ENCODE results near the gene PDLIM5. TPM values are rescaled to one million over a fixed set of nuclear protein-coding genes. Genes with fewer than 3 reads are reported as not detected.
"Not testable (repeated sequence)": the region's sequence is repeated elsewhere in the genome, so short reads cannot be mapped to it uniquely, and the experiment has no call there.

The PDLIM5 gene
- total RNA-seq, 1 experiment from 2014 or later = 43.1 TPM

- Histone ChIP-seq H3K4me3 (ENCODE audit: insufficient read depth, low read depth, low read length) (no peak overlapping the region), H3K27me3 (ENCODE audit: control insufficient read depth, insufficient read depth, low read length) (no peaks in the 10 kb centered on the region), H3K36me3 (replicated peaks; ENCODE audit: control insufficient read depth, insufficient read depth, low read length) (no peaks in the 10 kb centered on the region; the same call in 1 of the 2 replicates)
- no peak for DNase-seq
These were observed 190.2 kb downstream of the PDLIM5 start for GRCh38 chr4:94641702-94642560.

- Histone ChIP-seq H3K27me3 (ENCODE audit: control insufficient read depth, insufficient read depth, low read length) (no peaks in the 10 kb centered on the region), H3K4me3 (ENCODE audit: insufficient read depth, low read depth, low read length) (no peak overlapping the region), H3K36me3 (replicated peaks; ENCODE audit: control insufficient read depth, insufficient read depth, low read length) (no peaks in the 10 kb centered on the region; the same call in 1 of the 2 replicates)
- no peak for DNase-seq
These were observed 190.8 kb downstream of the PDLIM5 start for GRCh38 chr4:94642561-94642866.

DNA sequence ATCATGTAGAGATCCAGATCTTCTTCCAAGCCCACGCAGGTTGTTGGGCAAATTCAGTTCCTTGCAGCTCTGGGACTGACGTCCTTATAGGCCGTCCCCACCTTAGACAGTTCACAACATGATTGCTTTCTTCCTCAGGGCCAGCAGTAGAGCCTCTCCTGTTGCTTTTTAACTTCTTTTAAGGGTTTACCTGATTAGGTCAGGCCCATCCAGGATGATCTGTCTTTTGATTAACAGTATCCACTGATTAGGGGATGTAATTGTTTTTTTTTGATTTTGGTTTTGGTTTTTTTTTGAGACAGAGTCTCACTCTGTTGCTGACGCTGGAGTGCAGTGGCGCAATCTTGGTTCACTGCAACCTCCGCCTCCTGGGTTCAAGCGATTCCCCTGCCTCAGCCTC lies 197.0 kb downstream of the PDLIM5 start:
- Histone ChIP-seq H3K27me3 (ENCODE audit: control insufficient read depth, insufficient read depth, low read length) (no peaks in the 10 kb centered on the region), H3K4me3 (ENCODE audit: insufficient read depth, low read depth, low read length) (no peak overlapping the region), H3K36me3 (replicated peaks; ENCODE audit: control insufficient read depth, insufficient read depth, low read length) (no peaks in the 10 kb centered on the region)
- no peak for DNase-seq

DNA sequence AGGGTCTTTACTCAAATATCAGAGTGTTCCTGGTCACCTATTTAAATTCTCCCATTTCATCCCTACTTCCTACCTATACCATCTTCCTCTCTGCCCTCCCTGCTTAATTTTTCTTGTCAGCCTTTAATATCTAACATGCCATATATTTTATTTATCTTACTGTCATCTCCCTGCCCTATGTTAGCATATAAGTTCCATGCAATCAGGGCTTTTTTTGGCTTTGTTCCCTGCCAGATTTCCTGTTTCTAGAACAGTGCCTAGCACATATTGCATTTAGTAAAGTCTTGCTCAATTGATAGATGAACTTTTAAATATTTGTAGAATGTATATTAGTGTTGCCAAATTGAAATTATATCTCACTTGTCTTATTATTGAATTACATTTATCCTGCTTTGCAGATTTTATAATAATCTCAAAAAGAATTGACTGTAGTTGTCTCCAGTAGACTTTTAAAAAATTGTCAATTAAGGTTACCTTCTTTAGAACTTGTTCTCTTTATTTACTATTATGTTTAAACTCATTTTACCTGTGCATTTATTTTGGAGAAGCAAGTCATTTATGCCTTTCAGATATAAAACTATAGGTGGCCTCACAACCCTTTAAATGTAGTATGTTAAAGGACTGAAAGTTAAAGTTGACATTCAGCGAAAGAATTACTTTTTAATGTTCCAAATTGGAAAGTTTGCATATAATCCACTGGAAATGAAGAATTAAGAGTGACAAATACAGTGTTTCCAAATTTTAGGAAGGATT lies 197.8 kb downstream of the PDLIM5 start:
- no peak for DNase-seq
- H3K36me3 ChIP-seq (replicated peaks; ENCODE audit: control insufficient read depth, insufficient read depth, low read length) = no peaks in the 10 kb centered on the region
- no peaks in the 10 kb centered on the region for H3K27me3 ChIP-seq (ENCODE audit: control insufficient read depth, insufficient read depth, low read length)
- no peak overlapping the region for H3K4me3 ChIP-seq (ENCODE audit: insufficient read depth, low read depth, low read length)

DNA sequence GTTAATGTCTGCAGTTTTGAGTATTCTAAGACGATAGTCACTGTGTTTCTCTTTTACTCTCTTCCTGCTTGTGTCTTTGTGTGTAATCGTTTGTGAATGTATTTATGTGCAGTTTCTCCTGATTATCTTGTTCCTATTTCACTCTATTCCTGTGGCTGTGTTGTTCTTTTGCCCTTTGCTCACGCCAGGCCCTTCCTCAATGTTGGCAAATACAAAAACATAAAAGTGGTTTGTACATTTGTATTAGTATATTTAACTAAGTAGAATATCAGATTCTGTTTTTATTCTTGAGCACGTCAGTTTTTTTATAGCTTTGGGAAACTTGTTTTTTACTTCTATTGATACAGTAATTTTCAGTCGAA lies 198.4 kb downstream of the PDLIM5 start:
- Histone ChIP-seq H3K36me3 (replicated peaks; ENCODE audit: control insufficient read depth, insufficient read depth, low read length) (no peaks in the 10 kb centered on the region), H3K4me3 (ENCODE audit: insufficient read depth, low read depth, low read length) (no peak overlapping the region), H3K27me3 (ENCODE audit: control insufficient read depth, insufficient read depth, low read length) (no peaks in the 10 kb centered on the region)
- no peak for DNase-seq

GRCh38 chr4:94650690-94651089 lies 198.9 kb downstream of the PDLIM5 start:
- DNase-seq = no peak
- Histone ChIP-seq H3K27me3 (ENCODE audit: control insufficient read depth, insufficient read depth, low read length) (no peaks in the 10 kb centered on the region), H3K4me3 (ENCODE audit: insufficient read depth, low read depth, low read length) (no peak overlapping the region), H3K36me3 (replicated peaks; ENCODE audit: control insufficient read depth, insufficient read depth, low read length) (no peaks in the 10 kb centered on the region)

- DNase-seq = no peak
- no peaks in the 10 kb centered on the region for H3K36me3 ChIP-seq (replicated peaks; ENCODE audit: control insufficient read depth, insufficient read depth, low read length)
- H3K4me3 ChIP-seq (ENCODE audit: insufficient read depth, low read depth, low read length) = no peak overlapping the region
- H3K27me3 ChIP-seq (ENCODE audit: control insufficient read depth, insufficient read depth, low read length) = no peaks in the 10 kb centered on the region
These were observed 201.4 kb downstream of the PDLIM5 start for GRCh38 chr4:94653095-94653649.

- no peak for DNase-seq
- no peaks in the 10 kb centered on the region for H3K36me3 ChIP-seq (replicated peaks; ENCODE audit: control insufficient read depth, insufficient read depth, low read length)
- H3K27me3 ChIP-seq (ENCODE audit: control insufficient read depth, insufficient read depth, low read length) = no peaks in the 10 kb centered on the region
- no peak overlapping the region for H3K4me3 ChIP-seq (ENCODE audit: insufficient read depth, low read depth, low read length)
These were observed 202.4 kb downstream of the PDLIM5 start for GRCh38 chr4:94653984-94654609.

GRCh38 chr4:94654714-94655113 lies 203.0 kb downstream of the PDLIM5 start:
- H3K27me3 ChIP-seq (ENCODE audit: control insufficient read depth, insufficient read depth, low read length) = no peaks in the 10 kb centered on the region
- H3K36me3 ChIP-seq (replicated peaks; ENCODE audit: control insufficient read depth, insufficient read depth, low read length) = no peaks in the 10 kb centered on the region
- no peak overlapping the region for H3K4me3 ChIP-seq (ENCODE audit: insufficient read depth, low read depth, low read length)
- no peak for DNase-seq

DNA sequence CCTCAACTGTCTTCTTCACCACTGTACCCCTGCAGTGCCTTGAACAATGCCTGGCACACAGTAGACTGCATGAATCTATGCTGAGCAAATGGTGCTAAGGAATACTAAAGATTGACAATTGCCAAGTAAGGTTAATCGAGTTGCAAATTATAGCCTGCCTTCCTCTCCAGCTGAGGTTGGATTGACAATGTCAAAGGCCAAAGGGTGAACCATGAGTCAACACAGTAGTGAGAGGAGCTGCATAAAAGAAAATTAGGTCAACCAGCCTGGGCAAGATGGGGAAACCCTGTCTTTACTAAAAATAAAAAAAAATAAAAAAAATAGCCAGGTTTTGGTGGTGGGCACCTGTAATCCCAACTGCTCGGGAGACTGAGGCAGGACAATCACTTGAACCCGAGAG lies 208.9 kb downstream of the PDLIM5 start:
- DNase-seq = no peak
- H3K27me3 ChIP-seq (ENCODE audit: control insufficient read depth, insufficient read depth, low read length) = no peaks in the 10 kb centered on the region
- H3K36me3 ChIP-seq (replicated peaks; ENCODE audit: control insufficient read depth, insufficient read depth, low read length) = no peaks in the 10 kb centered on the region
- H3K4me3 ChIP-seq (ENCODE audit: insufficient read depth, low read depth, low read length) = no peak overlapping the region

- not testable (repeated sequence) for H3K36me3 ChIP-seq (replicated peaks; ENCODE audit: control insufficient read depth, insufficient read depth, low read length); DNase-seq; H3K27me3 ChIP-seq (ENCODE audit: control insufficient read depth, insufficient read depth, low read length); H3K4me3 ChIP-seq (ENCODE audit: insufficient read depth, low read depth, low read length)
These were observed 213.3 kb downstream of the PDLIM5 start for GRCh38 chr4:94665021-94665420.

DNA sequence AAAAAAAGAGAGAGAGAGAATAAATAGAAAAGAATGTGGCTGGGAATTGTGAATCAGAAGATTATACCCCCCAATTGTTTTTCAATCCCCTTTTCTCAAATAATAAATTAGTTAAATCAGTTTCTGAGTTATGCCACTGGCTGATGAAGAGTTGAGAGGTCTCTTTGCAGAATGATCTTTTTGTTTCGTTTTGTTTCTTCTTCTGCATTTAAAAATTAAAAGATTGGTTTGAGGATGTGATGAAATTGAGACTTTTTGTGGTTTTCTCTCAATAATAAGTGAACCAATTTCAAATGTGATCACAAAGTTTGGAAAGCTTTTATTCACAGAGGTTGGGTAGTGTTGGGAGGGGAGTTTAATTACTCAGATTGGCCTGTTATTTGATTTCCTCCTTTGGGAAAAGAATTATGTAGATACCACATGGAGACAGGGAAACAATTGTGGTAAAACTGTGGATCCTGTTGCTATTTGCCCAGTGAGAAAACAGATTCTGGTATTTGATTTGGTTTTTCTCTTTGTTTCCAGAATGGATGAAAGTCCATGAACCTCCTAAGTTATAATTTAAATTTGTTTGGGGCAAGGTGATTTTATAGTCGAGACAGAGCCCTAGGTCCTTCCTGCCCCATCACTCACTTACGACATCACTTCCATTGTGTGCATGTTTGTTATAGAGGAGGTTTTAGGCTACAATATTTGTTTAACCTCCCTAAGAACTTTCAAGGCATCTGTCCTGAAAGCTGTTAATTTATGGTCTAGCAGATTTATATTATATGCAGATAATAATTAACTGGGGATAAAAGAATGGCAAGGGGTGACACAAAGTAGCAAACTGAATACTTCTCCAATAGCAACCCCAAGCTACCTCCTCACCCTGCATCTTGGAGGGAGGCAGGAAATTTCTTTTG lies 214.0 kb downstream of the PDLIM5 start:
- DNase-seq = no peak
- Histone ChIP-seq H3K4me3 (ENCODE audit: insufficient read depth, low read depth, low read length) (no peak overlapping the region), H3K36me3 (replicated peaks; ENCODE audit: control insufficient read depth, insufficient read depth, low read length) (no peaks in the 10 kb centered on the region), H3K27me3 (ENCODE audit: control insufficient read depth, insufficient read depth, low read length) (no peaks in the 10 kb centered on the region)

GRCh38 chr4:94668724-94669123 lies 217.0 kb downstream of the PDLIM5 start:
- no peaks in the 10 kb centered on the region for H3K36me3 ChIP-seq (replicated peaks; ENCODE audit: control insufficient read depth, insufficient read depth, low read length)
- H3K4me3 ChIP-seq (ENCODE audit: insufficient read depth, low read depth, low read length) = no peak overlapping the region
- H3K27me3 ChIP-seq (ENCODE audit: control insufficient read depth, insufficient read depth, low read length) = no peaks in the 10 kb centered on the region
- DNase-seq = no peak

Data from H7 (cell line).